Forelimb muscle (tissue), 1 donor: Measurements from ENCODE around the gene CHN1. TPM values are rescaled to one million over a fixed set of nuclear protein-coding genes. Genes with fewer than 3 reads are reported as not detected.

Source experiments
- DNase-seq: peaks from one replicate; pipeline ENCODE4 v3.0.0-alpha.2; 2013; ENCODE audit warnings: low read depth
- polyA plus RNA-seq: library from polyadenylated mRNA; unstranded; fragments of 120-200 nt; gene quantifications from one replicate; pipeline ENCODE4 v1.2.1, GENCODE V29; 2013; ENCODE audit not compliant: insufficient read length

The CHN1 gene
- polyA plus RNA-seq, 1 donor: 12.1 TPM

DNA sequence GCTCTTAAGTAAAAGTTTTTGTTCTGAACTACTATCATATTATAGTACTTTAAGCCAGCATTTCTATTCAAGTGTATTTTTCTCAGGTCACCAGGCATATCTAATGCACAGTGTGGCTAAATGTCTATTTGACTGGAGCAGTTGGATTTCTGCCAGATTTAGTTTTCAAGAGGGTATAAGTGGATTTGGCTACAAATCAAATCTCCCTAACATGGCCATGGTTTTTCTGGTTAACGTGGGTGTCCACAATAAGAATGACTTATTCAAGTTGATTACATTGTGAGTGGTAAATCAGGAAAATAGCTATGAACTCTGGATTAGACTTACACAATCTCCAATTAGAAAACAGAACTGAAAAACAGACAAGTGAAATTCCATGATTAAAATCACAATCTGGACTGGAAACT lies 5.7 kb upstream of the CHN1 start:
- DNase-seq: no peak

DNA sequence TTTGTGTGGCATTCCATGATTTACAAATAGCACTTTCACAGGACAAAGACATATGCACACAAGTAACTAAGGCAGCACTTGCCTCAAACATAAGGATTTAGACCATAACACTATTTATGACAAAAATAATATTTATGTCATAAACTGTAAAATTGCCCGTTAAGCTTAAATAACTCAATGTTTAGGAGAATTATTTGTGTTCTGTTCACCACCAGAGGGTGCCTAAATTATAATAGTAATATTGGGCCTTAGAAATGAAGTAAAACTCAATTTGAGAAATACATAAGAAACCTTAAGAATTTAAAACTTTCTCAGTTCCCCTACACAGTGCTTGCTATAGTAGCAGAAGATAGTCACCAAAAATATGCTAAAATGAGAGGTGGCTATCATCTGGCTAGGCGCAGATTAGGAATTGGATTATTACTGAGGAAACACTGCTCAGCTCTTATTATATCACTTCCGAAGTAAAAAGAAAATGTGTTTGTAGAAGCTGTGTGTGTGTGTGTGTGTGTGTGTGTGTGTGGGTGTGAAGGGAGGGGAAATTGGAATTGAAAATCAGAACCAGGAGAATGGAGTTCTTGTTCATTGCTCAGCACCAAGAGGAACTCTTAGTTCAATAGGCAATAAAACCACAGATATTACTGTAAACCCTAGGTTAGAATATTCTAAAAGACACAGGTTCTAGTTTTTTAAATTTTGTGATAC lies 4.9 kb upstream of the CHN1 start:
- DNase-seq: no peak

DNA sequence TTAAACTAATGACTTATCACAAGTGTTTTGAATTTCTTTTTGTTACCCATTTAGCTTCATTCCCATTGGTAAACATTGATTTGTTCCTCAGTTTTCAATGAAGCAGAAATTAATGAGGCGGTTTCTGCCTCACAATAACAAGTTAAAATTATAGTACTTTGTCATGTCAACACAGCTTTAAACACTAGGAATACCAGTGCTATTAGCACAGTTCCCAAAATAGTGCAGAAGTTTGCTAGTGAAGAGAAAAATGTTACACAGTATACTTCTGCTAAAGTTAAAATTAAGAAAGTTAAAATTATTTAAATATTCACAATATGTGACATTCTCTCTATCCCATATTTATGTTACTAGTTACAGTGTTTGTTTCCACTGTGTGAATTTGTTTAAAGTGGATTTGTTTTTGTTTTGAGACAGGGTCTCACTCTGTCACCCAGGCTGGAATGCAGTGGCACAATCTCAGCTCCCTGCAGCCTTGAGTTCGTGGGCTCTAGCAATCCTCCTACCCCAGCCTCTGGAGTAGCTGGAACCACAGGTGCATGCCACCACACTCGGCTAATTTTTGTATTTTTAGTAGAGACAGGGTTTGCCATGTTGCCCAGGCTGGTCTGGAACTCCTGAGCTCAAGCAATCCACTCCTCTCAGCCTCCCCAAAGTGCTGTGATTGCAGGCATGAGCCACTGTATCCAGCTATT lies 3.8 kb upstream of the CHN1 start:
- DNase-seq: no peak

DNA sequence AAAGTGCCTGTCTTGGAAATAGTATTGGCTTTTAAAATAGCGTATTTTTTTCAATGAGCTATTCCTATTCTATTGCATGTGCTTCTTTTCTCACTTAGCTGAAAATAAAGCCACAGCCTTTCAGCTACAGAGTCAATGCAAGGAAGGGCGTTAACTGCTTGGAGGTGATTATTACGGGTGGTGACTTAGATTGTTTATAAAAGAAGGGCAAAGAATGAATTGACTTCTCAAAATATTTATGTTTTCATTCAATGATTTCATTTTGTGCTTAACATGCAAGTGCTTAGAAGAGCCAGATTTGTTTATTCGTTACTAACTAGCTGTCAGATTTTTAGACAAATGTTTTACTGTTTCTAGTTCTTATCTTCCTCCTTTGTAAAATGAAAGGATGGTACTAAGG lies 2.8 kb upstream of the CHN1 start:
- DNase-seq: no peak

DNA sequence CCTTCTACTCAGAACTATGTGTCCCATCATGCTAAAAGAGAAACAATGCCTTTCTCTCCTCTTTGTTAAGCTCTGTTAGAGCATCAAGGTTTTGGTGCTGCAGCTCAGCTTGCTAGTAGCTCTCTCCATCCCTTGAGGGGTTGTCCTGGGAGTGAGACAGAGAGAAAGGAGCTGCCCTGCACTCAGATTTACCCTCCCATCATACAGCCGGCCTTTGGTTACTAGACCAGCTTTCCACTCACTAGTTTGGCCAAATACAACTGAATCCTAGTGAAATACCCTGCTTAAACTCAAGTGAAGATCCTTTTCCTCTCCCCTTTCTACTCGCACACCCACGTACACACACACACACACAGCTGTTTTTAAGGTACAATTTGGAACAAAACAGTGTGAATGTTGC lies 2.3 kb upstream of the CHN1 start:
- DNase-seq: no peak

DNA sequence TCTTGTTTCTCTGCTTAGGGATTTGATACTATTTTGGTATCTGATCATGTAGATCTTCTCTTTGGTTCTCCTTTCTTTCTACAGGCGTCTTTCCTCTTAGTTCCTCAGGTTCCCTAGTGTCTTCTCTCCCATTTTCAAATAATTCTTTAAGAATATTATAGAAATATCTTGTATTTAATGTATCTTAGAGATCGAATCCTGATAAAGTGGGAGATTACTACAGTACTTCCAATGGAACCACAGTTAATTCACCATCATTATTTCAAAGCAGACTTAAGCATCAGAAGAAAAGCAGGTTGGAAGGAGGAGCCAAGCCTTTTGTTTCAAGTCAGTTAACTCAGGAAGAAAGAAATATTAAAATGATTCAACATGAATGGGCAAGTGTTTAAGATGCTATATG lies 1.1 kb upstream of the CHN1 start:
- DNase-seq: no peak

DNA sequence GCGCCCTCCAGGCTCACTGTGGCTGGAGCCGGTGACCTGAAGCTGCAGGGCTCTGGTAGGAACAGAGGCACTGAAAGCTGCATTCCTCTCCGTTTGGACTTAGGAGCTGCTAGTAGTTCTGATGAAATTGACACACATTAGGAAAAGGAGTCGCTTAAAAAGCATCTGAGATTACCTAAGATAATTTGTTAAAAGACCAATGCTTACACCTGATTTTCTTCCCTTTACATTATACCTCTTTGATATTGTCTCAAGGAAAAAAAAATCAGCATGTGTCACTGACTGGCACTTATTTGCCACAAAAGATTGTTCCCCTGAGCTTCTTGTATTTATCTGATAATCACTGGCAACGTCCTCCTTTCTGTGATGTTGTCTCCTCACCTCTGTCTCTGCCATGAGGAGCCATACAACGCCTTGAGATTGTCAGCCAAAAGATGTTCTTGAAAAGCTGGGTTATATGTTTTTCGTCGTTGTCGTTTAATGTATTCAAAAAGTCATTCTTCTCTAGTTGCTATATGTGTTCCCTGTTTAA lies 618 bp upstream of the CHN1 start:
- DNase-seq: no peak

DNA sequence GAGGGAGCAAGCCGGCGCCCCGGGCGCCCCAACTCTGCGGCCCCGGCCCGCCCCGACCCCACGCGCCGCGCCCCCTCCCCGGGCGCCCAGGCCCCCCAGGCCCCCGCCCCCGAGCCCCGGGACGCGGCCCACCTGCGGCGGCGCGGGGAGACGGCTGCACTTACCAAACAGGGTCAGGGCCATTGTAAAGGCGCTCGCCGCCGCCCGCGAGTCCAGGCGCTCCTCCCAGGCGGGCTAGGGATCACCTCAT lies 526 bp downstream of the CHN1 start:
- no peak for DNase-seq

DNA sequence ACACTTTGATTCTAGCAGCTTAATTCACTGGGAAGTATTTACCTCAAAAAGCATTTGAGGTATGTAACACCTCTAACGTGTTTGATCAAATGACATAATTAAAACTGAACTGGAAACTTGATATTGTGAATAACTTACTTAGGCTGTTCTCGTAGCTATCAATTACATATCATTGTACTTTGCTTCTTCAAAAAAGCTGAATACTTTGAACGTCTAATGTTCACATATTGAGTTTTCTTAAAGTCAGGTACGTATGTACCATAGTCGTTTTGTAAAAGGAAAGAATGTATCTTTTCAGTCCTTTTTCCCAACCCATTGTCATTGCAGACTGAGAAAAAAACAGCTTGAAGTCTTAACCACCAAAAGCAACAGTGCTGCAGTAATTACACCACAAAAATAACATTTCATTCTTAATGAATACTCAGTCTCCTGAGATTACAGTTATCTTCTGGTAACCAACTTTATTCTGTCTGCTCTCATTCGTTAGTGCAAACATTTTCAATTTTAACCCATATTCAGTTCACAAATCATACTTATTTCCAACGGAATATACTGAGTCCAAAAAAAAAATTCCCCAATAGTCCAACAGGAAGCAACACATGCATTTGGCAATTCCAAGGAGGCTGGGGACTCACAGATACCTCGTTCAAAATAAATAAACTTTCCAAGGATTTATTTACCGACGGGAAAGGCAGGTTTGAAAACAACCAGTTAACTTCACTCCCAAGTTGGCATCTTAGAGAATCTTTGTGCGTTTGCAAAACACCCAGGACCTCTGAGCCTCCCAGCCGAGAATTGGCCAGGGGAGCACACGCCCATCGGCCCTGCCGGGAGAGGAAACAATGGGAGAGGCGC lies 1.1 kb downstream of the CHN1 start:
- DNase-seq: no peak

DNA sequence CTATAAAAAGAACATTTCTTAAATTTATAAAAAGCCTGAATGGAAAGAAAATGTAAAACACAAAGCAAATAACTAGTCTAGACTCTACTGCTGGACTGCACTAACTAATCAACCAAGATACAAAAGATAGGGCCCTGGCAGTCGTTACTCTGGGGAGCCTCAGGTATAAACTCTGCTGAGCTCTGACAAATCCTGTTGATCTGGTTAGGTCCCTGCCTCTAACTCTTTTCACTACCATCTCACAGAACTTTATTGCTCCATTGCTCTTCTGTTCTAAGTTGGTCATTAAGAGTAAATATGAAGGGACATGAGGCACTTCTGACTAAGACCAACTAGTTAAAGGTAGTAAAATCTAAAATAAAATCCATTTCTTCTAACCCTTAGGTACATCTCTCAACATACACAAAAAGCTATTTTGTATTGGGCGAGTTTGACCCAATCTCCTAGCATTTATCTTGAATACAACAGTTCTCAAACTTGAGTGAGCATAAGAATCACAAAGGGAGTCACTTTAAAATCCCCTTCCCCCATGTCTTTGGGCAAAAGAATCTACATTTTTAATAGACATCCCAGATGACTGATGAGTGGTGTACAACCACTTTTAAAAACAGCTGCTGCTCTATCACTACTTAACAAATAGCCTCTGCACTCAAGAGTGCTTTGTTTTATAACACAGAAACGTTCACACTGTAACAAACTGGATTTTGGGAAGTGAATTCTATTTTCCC lies 2.5 kb downstream of the CHN1 start:
- DNase-seq: no peak

DNA sequence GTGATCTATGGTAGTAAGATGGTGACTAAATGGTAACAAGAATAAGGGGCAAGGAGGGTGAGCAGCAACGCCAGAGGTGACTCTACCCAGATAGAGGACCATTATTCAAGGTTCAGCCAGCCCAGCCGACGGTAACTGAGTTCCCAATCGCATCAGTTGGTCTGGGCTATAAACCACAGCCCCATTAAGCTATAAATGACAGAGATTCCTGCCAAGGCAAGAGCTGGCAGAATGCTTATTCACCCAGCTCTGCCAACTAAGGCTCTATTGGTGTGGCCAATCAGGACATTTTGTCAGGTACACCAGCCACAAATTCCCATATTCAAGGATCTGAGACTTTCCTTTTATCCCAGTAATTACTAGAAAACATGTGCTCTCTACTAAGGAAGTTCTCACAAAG lies 3.6 kb downstream of the CHN1 start:
- no peak for DNase-seq

DNA sequence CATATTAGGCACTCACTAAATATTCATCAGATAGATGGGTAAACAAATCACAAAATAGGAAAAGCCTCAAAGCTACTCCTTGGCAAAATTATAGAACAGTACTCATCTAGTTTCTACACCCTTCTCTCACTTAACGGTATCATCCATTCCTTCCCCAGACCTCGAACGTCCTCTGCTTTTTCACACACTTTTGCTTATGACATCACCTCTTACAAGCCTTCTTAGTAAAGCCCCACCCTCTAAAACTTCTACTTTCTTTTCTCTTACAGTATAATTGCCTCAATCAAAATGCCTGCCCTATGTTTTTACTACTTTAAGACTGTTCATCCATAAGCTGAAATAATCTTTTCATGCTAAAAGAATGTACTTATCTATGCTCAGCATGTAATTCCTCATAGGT lies 8.1 kb downstream of the CHN1 start:
- no peak for DNase-seq

DNA sequence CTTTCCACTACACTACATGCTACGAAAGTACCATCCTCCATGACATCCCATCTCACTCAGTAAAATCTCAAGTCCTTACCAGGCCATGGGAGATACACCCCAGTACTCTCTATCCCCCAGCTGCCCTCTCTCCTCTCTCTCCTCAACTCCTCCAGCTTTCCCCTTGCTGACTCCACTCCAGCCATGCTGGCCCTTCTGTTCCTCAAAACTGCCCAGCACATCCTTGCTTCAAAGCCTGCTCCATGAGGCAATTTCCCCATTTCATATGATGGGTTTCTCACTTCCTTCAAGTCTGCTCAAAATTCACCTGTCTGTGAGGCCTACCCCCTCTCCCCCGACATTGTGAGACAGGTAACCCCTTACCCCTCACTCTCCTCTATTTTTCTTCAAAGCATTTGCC lies 8.6 kb downstream of the CHN1 start:
- DNase-seq: no peak

DNA sequence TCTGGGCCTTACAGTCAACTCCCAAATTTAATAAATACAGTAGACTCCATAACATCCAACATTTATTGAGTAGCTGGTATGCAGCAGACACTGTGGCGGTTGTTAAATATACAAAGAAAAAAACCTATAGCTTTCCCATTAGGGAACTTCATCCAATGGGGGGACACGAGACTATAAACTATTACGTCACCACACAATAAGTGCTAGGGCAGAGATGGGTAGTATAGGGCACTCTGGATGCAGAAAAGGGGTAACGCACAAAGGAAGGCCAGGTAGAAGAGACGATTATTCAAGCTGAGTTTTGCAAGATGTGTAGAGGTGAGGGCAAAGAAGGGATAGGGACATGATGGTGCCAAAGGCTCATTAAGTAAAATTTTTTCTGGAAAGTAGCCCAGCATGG lies 10.8 kb downstream of the CHN1 start:
- DNase-seq: no peak

DNA sequence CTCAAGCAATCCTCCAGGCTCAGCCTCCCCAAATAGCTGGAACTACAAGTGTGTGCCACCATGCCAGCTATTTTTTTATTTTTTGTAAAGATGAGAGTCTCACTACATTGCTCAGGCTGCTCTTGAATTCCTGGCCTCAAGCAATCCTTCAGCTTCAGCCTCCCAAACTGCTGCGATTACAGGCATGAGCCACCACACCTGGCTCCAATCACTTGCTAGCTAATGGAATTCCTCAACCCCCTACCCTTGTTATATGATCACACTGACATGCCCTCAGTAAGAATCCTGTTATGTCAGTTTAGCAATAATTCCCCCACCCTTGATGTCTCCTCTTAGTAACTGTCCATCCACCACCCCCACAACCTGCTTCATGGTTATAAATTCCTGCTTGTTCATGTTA lies 12.3 kb downstream of the CHN1 start:
- DNase-seq: no peak

DNA sequence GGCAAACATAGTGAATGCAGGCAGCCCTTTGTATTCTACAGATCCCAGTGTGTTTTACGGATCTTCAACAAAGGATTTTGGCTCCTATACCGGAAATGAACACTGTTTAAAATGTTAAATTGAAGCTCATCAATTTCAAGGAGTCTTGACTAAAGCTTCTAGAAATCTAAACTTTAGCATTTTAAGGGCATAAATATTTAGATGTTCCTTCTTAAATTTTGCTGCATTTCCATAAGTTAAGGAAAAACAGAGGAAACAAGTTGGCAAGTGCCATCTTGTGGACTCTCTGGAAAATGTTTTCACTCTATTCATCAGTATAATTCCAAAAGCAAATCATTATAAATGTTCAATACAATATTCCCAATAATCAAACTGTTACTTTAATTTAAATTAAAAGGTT lies 19.6 kb downstream of the CHN1 start:
- no peak for DNase-seq

DNA sequence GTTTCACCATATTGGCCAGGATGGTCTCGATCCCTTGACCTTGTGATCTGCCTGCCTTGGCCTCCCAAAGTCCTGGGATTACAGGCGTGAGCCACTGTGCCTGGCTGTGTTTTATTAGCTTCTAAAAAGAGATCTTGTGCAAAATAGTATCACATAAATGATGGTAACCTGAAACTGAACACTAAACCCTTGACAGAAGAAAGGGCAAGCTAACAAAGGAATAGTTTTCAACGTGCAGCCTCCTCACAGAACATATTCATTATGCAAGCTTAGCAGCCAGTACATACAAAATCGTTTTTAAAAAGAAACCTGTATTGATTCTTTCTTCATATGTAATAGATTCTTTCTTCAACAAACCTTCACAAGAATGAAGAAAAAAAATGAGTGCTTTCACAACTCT lies 20.6 kb downstream of the CHN1 start:
- DNase-seq: no peak

DNA sequence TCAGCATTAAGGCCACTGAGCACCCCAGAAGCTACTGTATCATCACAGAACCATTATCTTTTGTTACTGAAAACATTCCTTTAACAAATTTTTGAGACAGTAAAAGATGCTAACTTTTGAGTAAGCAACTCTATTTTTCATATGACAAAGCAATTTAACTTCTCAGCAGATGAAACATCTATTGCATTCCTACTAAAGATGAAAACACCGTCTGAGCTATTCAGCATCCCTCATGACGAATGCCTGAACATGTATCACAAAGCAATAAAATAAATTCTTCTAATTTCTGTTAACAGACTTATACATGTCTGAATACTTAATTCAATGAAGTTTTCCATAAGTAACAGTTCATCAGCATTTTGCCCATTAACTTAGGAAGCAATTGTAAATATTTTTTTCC lies 23.9 kb downstream of the CHN1 start:
- DNase-seq: no peak

DNA sequence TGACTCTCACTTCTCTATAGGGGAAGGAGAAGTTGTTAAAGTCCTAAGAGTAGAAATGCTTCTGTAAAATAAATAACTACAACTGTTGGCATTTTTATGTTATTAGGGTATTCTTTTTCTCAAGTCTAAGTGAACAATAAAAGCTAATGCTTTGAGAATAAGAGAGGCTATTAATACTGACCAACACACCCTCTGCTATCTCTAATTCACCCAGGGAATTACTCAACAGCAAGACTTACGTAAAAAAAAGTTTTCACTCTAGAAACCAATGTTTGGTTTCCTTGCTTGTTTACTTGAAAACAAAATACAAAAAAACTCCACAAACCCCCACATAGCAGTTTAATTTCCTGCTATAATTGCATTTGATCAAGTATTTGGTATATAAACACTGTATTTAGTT lies 25.2 kb downstream of the CHN1 start:
- no peak for DNase-seq

DNA sequence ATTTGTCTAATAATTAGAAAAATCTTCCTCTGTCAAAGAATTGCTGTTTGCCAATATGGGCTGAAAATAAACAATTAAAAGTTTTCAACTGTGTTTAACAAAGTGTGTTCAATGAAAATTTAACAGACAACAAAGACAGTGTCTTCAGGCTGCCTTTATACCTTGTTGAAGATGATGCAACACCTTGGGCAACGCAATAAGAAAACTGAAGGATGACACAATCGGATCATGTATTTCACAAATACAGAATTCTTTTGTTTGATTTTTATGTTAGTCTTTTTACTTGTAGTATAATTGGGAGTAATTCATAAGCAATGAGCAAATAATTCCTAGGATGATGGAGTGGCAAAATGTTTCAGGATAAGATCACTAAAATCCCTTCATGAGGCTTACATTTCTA lies 27.8 kb downstream of the CHN1 start:
- no peak for DNase-seq

DNA sequence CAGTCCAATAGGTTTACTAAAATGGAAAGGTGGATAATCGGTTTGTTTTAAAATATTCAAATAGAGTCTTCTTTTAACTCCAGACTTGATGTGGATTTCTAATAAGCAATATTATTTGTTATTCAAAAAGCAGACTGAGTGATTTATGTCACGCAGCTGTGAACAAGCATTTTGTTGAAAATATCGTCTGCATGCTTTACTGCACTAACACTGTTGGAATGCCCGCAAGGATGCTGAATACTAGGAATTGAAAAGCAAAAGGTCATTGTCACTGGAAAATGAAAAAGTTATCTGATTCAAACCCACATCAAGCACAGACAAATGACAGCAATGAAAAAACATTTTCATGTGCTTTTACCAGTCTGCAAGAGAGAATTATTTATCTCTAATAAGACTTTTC lies 31.1 kb downstream of the CHN1 start:
- DNase-seq: no peak

DNA sequence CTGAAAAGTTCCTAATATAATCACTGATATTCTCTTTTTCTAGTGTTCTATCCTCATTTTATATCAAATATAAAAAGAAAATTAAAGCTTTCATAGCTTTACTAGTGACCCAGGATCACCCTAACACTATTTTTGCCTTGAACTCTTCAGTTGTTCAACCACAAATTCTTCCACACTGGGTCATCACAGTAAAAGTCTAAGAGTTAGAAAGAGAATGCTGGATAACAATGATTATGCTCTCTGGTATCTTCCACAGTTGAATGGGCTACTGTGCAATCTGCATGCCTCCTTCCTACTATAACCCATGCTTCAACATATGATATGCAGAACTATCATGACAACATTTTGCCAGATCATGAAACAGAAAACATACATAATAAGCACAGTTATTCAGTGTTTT lies 32.3 kb downstream of the CHN1 start:
- DNase-seq: no peak
